HUDEP-2 (cell line): ENCODE results near the gene TPRG1L.

Experiments used
- DNase-seq, 76 experiments: peaks; one replicate each; lab custom pipeline; 2025; ENCODE audit not compliant: unreplicated experiment in 76 of 76; lab: John Stamatoyannopoulos, UW

The TPRG1L gene

GRCh38 chr1:3626025-3626424 lies 1.2 kb downstream of the TPRG1L start:
- DNase-seq: no peak

GRCh38 chr1:3627515-3628253 lies 2.9 kb downstream of the TPRG1L start:
- no peak for DNase-seq

GRCh38 chr1:3628445-3628844 lies 3.6 kb downstream of the TPRG1L start:
- no peak for DNase-seq

- DNase-seq: no peak
Observed at GRCh38 chr1:3629561-3630160, 4.8 kb downstream of the TPRG1L start.

GRCh38 chr1:3630161-3630611 lies 5.4 kb downstream of the TPRG1L start:
- no peak for DNase-seq

GRCh38 chr1:3630914-3631313 lies 6.1 kb downstream of the TPRG1L start:
- no peak for DNase-seq

- no peak for DNase-seq
Observed at GRCh38 chr1:3631320-3632260, 6.8 kb downstream of the TPRG1L start.

- DNase-seq: no peak
Observed at GRCh38 chr1:3632298-3632697, 7.5 kb downstream of the TPRG1L start.

GRCh38 chr1:3632716-3633343 lies 8.0 kb downstream of the TPRG1L start:
- no peak for DNase-seq

- no peak for DNase-seq
Observed at GRCh38 chr1:3633344-3634058, 8.7 kb downstream of the TPRG1L start.

- no peak for DNase-seq
Observed at GRCh38 chr1:3634059-3634800, 9.4 kb downstream of the TPRG1L start.

GRCh38 chr1:3636080-3636479 lies 11.3 kb downstream of the TPRG1L start:
- DNase-seq: no peak

- no peak for DNase-seq
Observed at GRCh38 chr1:3636531-3636930, 11.7 kb downstream of the TPRG1L start.

- no peak for DNase-seq
Observed at GRCh38 chr1:3638027-3638426, 13.2 kb downstream of the TPRG1L start.

GRCh38 chr1:3638676-3639075 lies 13.9 kb downstream of the TPRG1L start:
- DNase-seq: no peak

GRCh38 chr1:3639397-3639911 lies 14.6 kb downstream of the TPRG1L start:
- DNase-seq: no peak

GRCh38 chr1:3640121-3640837 lies 15.5 kb downstream of the TPRG1L start:
- DNase-seq: no peak

GRCh38 chr1:3641046-3641760 lies 16.4 kb downstream of the TPRG1L start:
- no peak for DNase-seq
